HEK293 (cell line): Measurements from ENCODE around the gene SLC5A7.

Experiments
- CTCF ChIA-PET: fragments of 350-600 bp; formaldehyde crosslinking; extraction: SDS; loops from one replicate; lab custom pipeline; 2021; ENCODE audit warnings: antibody characterized with exemption; lab: Yijun Ruan, JAX
- POLR2A ChIA-PET: fragments of 300-600 bp; formaldehyde crosslinking; extraction: SDS; loops from one replicate; lab custom pipeline; 2020; ENCODE audit warnings: antibody characterized with exemption, inconsistent platforms; lab: Yijun Ruan, JAX
- H3K27ac ChIP-seq: fragments of 200-500 bp; sonication (Bioruptor generic); 2 replicates; pipeline ENCODE4 v1.5.1; 2014; ENCODE audit warnings: low read depth, low read length, control low read depth, inconsistent platforms; ENCODE audit errors: extremely low read depth
- H3K36me3 ChIP-seq, 2 experiments: fragments of 200-500 bp in 1 of 2; sonication (Bioruptor generic) in 1 of 2; 1 replicate in 1 of 2; 2 replicates in 1 of 2; pipeline ENCODE4 v1.5.1; 2014 to 2017; ENCODE audit warnings: inconsistent platforms in 2 of 2, low read length in 2 of 2; ENCODE audit not compliant: control insufficient read depth in 2 of 2, insufficient read depth in 1 of 2
- H3K4me1 ChIP-seq: fragments of 200-500 bp; sonication (Bioruptor generic); 2 replicates; pipeline ENCODE4 v1.5.1; 2014; ENCODE audit warnings: mild to moderate bottlenecking, low read length, inconsistent platforms; ENCODE audit not compliant: control insufficient read depth, insufficient read depth
- H3K4me3 ChIP-seq: 2 replicates; pipeline ENCODE4 v1.5.1; 2011; ENCODE audit warnings: low read depth, mild to moderate bottlenecking, control low read depth, low read length, moderate library complexity
- H3K9me3 ChIP-seq: fragments of 200-500 bp; sonication (Bioruptor generic); 2 replicates; pipeline ENCODE4 v1.5.1; 2014; ENCODE audit warnings: low read depth, low read length, inconsistent platforms; ENCODE audit not compliant: control insufficient read depth, insufficient read depth
- BCL11B ChIP-seq: fragments of 450-650 bp; formaldehyde crosslinking; IDR thresholded peaks from 2 replicates; pipeline ENCODE4 v1.5.1; 2016; ENCODE audit warnings: low read depth, missing biosample characterization, missing genetic modification characterization
- HOXA7 ChIP-seq: sonication (generic); formaldehyde crosslinking; IDR thresholded peaks from 2 replicates; pipeline ENCODE4 v1.8.1; 2022; ENCODE audit warnings: missing genetic modification reagents, borderline replicate concordance
- HOXD13 ChIP-seq: sonication (generic); formaldehyde crosslinking; IDR thresholded peaks from 2 replicates; pipeline ENCODE4 v1.8.0; 2022; ENCODE audit warnings: missing genetic modification reagents, borderline replicate concordance
- ZNF121 ChIP-seq: fragments of 450-650 bp; formaldehyde crosslinking; IDR thresholded peaks from 2 replicates; pipeline ENCODE4 v1.5.1; 2016; ENCODE audit warnings: missing biosample characterization, missing genetic modification characterization
- ZNF184 ChIP-seq: fragments of 450-650 bp; IDR thresholded peaks from 2 replicates; pipeline ENCODE4 v1.5.1; 2018; ENCODE audit warnings: missing biosample characterization, mild to moderate bottlenecking, missing genetic modification characterization
- ZNF211 ChIP-seq: fragments of 450-650 bp; formaldehyde crosslinking; IDR thresholded peaks from 2 replicates; pipeline ENCODE4 v1.5.1; 2016; ENCODE audit warnings: low read depth, missing biosample characterization, missing genetic modification characterization
- ZNF214 ChIP-seq: fragments of 450-650 bp; formaldehyde crosslinking; IDR thresholded peaks from 2 replicates; pipeline ENCODE4 v1.5.1; 2017; ENCODE audit warnings: missing biosample characterization, mild to moderate bottlenecking, missing genetic modification characterization, borderline replicate concordance
- ZNF248 ChIP-seq: fragments of 450-650 bp; formaldehyde crosslinking; IDR thresholded peaks from 2 replicates; pipeline ENCODE4 v1.5.1; 2017; ENCODE audit warnings: missing biosample characterization, missing genetic modification characterization
- ZNF302 ChIP-seq: fragments of 450-650 bp; formaldehyde crosslinking; IDR thresholded peaks from 2 replicates; pipeline ENCODE4 v1.5.1; 2016; ENCODE audit warnings: missing biosample characterization, missing genetic modification characterization, low read depth
- ZNF311 ChIP-seq: fragments of 450-650 bp; formaldehyde crosslinking; IDR thresholded peaks from 2 replicates; pipeline ENCODE4 v1.5.1; 2017; ENCODE audit warnings: missing biosample characterization, missing genetic modification characterization, borderline replicate concordance
- ZNF324 ChIP-seq: fragments of 450-650 bp; formaldehyde crosslinking; IDR thresholded peaks from 2 replicates; pipeline ENCODE4 v1.5.1; 2016; ENCODE audit warnings: missing biosample characterization, missing genetic modification characterization
- ZNF335 ChIP-seq: fragments of 450-650 bp; formaldehyde crosslinking; conservative IDR thresholded peaks from 2 replicates; pipeline ENCODE4 v1.5.1; 2016; ENCODE audit warnings: missing biosample characterization, missing genetic modification characterization
- ZNF404 ChIP-seq: fragments of 450-650 bp; formaldehyde crosslinking; IDR thresholded peaks from 2 replicates; pipeline ENCODE4 v1.5.1; 2017; ENCODE audit warnings: missing biosample characterization, missing genetic modification characterization
- ZNF510 ChIP-seq: fragments of 450-650 bp; formaldehyde crosslinking; IDR thresholded peaks from 2 replicates; pipeline ENCODE4 v1.5.1; 2018; ENCODE audit warnings: mild to moderate bottlenecking, missing genetic modification characterization, missing biosample characterization; ENCODE audit not compliant: insufficient replicate concordance
- ZNF529 ChIP-seq: fragments of 450-650 bp; formaldehyde crosslinking; IDR thresholded peaks from 2 replicates; pipeline ENCODE4 v1.5.1; 2017; ENCODE audit warnings: missing genetic modification characterization, missing biosample characterization; ENCODE audit not compliant: insufficient replicate concordance
- ZNF549 ChIP-seq: fragments of 450-650 bp; IDR thresholded peaks from 2 replicates; pipeline ENCODE4 v1.5.1; 2018; ENCODE audit warnings: missing biosample characterization, missing genetic modification characterization, mild to moderate bottlenecking, inconsistent platforms, moderate library complexity
- ZNF558 ChIP-seq: fragments of 450-650 bp; formaldehyde crosslinking; IDR thresholded peaks from 2 replicates; pipeline ENCODE4 v1.5.1; 2016; ENCODE audit warnings: missing biosample characterization, missing genetic modification characterization
- ZNF654 ChIP-seq: fragments of 450-650 bp; formaldehyde crosslinking; IDR thresholded peaks from 2 replicates; pipeline ENCODE4 v1.5.1; 2016; ENCODE audit warnings: low read depth, missing biosample characterization, missing genetic modification characterization
- ZNF707 ChIP-seq: fragments of 450-650 bp; formaldehyde crosslinking; IDR thresholded peaks from 2 replicates; pipeline ENCODE4 v1.5.1; 2016; ENCODE audit warnings: missing biosample characterization, missing genetic modification characterization
- ZNF768 ChIP-seq: fragments of 450-650 bp; formaldehyde crosslinking; IDR thresholded peaks from 2 replicates; pipeline ENCODE4 v1.5.1; 2018; ENCODE audit warnings: missing biosample characterization, mild to moderate bottlenecking, missing genetic modification characterization
- TF ChIP-seq, protein P1 (sequence below): fragments of 450-650 bp; formaldehyde crosslinking; IDR thresholded peaks from 2 replicates; pipeline ENCODE4 v1.5.1; 2016; ENCODE audit warnings: missing biosample characterization, missing genetic modification characterization
- TF ChIP-seq, protein P2 (sequence below): fragments of 450-650 bp; formaldehyde crosslinking; IDR thresholded peaks from 2 replicates; pipeline ENCODE4 v1.5.1; 2016; ENCODE audit warnings: missing biosample characterization, missing genetic modification characterization
- TF ChIP-seq, protein P3 (sequence below): fragments of 450-650 bp; formaldehyde crosslinking; IDR thresholded peaks from 2 replicates; pipeline ENCODE4 v1.5.1; 2016; ENCODE audit warnings: missing biosample characterization, missing genetic modification characterization
- TF ChIP-seq, protein P4 (sequence below): fragments of 450-650 bp; formaldehyde crosslinking; conservative IDR thresholded peaks from 2 replicates; pipeline ENCODE4 v1.5.1; 2016; ENCODE audit warnings: low read depth, missing biosample characterization, missing genetic modification characterization
- TF ChIP-seq, protein P5 (sequence below): fragments of 450-650 bp; formaldehyde crosslinking; IDR thresholded peaks from 2 replicates; pipeline ENCODE4 v1.5.1; 2016; ENCODE audit warnings: missing biosample characterization, missing genetic modification characterization

Gene SLC5A7

DNA sequence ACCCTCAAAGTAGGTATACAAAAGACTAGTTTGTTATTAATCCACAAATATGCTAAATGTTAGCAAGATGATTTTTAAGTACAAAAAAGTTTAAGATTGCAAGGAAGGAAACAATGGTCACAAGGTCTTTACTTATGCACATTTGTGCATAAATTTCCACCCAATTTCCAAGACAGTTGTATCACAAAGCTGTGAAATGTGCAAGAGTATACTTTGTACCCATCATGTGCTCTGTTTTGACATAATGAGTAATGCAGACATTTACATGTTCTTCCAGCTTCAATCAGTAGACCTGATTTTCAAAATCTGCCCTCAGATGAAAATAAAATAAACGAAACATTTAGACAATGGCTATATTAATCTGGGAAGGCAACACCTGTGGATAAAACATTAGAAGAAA, 27.0 kb downstream of the SLC5A7 start (continued):
- TF ChIP-seq, protein P1, sequence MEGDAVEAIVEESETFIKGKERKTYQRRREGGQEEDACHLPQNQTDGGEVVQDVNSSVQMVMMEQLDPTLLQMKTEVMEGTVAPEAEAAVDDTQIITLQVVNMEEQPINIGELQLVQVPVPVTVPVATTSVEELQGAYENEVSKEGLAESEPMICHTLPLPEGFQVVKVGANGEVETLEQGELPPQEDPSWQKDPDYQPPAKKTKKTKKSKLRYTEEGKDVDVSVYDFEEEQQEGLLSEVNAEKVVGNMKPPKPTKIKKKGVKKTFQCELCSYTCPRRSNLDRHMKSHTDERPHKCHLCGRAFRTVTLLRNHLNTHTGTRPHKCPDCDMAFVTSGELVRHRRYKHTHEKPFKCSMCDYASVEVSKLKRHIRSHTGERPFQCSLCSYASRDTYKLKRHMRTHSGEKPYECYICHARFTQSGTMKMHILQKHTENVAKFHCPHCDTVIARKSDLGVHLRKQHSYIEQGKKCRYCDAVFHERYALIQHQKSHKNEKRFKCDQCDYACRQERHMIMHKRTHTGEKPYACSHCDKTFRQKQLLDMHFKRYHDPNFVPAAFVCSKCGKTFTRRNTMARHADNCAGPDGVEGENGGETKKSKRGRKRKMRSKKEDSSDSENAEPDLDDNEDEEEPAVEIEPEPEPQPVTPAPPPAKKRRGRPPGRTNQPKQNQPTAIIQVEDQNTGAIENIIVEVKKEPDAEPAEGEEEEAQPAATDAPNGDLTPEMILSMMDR (tag by site-specific recombination) = no peak
- TF ChIP-seq, protein P2, sequence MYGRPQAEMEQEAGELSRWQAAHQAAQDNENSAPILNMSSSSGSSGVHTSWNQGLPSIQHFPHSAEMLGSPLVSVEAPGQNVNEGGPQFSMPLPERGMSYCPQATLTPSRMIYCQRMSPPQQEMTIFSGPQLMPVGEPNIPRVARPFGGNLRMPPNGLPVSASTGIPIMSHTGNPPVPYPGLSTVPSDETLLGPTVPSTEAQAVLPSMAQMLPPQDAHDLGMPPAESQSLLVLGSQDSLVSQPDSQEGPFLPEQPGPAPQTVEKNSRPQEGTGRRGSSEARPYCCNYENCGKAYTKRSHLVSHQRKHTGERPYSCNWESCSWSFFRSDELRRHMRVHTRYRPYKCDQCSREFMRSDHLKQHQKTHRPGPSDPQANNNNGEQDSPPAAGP = no peak
- TF ChIP-seq ZNF311 (tag by site-specific recombination) (no peak), ZNF302 (tag by site-specific recombination) (no peak), ZNF529 (tag by site-specific recombination) (no peak)
- TF ChIP-seq, all 188 proteins: peak for 0

DNA sequence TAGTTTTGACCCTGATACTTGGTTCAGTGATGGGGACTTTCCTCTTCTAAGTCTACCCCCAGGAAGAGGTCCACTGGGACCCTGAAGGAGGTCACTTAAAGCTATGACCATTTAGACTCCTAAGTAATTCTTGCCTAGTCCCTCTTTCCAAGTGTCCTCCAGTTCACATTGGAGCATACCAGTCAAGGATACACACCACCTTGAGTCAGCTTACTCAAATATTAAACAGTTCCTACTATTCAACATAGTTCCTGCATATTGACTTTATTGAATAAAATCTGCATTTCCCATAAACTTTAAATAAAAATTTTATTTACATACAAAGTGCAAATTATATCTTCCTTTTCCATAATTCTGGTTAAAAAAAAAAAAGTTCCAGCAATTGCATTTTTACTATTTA, 36.3 kb downstream of the SLC5A7 start:
- H3K4me3 ChIP-seq = no peak overlapping the region

More for the DNA sequence above, 36.3 kb downstream of the SLC5A7 start:
- ChIA-PET CTCF (no interaction called here), POLR2A (no interaction called here)
- no peaks in the 10 kb centered on the region; the same call in 1 of the 2 replicates for H3K9me3 ChIP-seq
- no peaks in the 10 kb centered on the region for H3K4me1 ChIP-seq
- TF ChIP-seq ZNF654 (tag by site-specific recombination) (no peak), BCL11B (tag by site-specific recombination) (no peak), ZNF211 (tag by site-specific recombination) (no peak), ZNF335 (no peak), ZNF707 (no peak), ZNF214 (no peak), ZNF404 (no peak), ZNF184 (no peak), HOXD13 (CRISPR knock-in tag) (no peak), ZNF324 (no peak), ZNF549 (tag by site-specific recombination) (no peak), ZNF768 (tag by site-specific recombination) (no peak), ZNF510 (tag by site-specific recombination) (no peak), ZNF248 (tag by site-specific recombination) (no peak), ZNF558 (no peak), HOXA7 (CRISPR knock-in tag) (no peak), ZNF121 (tag by site-specific recombination) (no peak)
- TF ChIP-seq, protein P3, sequence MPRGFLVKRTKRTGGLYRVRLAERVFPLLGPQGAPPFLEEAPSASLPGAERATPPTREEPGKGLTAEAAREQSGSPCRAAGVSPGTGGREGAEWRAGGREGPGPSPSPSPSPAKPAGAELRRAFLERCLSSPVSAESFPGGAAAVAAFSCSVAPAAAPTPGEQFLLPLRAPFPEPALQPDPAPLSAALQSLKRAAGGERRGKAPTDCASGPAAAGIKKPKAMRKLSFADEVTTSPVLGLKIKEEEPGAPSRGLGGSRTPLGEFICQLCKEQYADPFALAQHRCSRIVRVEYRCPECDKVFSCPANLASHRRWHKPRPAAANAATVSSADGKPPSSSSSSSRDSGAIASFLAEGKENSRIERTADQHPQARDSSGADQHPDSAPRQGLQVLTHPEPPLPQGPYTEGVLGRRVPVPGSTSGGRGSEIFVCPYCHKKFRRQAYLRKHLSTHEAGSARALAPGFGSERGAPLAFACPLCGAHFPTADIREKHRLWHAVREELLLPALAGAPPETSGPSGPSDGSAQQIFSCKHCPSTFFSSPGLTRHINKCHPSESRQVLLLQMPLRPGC = no peak
- TF ChIP-seq, protein P4, sequence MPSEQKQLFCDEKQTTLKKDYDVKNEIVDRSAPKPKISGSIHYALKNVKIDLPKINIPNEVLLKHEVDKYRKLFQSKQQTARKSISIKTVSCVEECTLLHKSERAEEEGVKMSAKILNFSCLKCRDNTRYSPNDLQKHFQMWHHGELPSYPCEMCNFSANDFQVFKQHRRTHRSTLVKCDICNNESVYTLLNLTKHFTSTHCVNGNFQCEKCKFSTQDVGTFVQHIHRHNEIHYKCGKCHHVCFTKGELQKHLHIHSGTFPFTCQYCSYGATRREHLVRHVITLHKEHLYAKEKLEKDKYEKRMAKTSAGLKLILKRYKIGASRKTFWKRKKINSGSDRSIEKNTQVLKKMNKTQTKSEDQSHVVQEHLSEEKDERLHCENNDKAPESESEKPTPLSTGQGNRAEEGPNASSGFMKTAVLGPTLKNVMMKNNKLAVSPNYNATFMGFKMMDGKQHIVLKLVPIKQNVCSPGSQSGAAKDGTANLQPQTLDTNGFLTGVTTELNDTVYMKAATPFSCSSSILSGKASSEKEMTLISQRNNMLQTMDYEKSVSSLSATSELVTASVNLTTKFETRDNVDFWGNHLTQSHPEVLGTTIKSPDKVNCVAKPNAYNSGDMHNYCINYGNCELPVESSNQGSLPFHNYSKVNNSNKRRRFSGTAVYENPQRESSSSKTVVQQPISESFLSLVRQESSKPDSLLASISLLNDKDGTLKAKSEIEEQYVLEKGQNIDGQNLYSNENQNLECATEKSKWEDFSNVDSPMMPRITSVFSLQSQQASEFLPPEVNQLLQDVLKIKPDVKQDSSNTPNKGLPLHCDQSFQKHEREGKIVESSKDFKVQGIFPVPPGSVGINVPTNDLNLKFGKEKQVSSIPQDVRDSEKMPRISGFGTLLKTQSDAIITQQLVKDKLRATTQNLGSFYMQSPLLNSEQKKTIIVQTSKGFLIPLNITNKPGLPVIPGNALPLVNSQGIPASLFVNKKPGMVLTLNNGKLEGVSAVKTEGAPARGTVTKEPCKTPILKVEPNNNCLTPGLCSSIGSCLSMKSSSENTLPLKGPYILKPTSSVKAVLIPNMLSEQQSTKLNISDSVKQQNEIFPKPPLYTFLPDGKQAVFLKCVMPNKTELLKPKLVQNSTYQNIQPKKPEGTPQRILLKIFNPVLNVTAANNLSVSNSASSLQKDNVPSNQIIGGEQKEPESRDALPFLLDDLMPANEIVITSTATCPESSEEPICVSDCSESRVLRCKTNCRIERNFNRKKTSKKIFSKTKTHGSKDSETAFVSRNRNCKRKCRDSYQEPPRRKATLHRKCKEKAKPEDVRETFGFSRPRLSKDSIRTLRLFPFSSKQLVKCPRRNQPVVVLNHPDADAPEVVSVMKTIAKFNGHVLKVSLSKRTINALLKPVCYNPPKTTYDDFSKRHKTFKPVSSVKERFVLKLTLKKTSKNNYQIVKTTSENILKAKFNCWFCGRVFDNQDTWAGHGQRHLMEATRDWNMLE (tag by site-specific recombination) = no peak
- TF ChIP-seq, protein P5, sequence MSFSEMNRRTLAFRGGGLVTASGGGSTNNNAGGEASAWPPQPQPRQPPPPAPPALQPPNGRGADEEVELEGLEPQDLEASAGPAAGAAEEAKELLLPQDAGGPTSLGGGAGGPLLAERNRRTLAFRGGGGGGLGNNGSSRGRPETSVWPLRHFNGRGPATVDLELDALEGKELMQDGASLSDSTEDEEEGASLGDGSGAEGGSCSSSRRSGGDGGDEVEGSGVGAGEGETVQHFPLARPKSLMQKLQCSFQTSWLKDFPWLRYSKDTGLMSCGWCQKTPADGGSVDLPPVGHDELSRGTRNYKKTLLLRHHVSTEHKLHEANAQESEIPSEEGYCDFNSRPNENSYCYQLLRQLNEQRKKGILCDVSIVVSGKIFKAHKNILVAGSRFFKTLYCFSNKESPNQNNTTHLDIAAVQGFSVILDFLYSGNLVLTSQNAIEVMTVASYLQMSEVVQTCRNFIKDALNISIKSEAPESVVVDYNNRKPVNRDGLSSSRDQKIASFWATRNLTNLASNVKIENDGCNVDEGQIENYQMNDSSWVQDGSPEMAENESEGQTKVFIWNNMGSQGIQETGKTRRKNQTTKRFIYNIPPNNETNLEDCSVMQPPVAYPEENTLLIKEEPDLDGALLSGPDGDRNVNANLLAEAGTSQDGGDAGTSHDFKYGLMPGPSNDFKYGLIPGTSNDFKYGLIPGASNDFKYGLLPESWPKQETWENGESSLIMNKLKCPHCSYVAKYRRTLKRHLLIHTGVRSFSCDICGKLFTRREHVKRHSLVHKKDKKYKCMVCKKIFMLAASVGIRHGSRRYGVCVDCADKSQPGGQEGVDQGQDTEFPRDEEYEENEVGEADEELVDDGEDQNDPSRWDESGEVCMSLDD (tag by site-specific recombination) = no peak
- TF ChIP-seq, all 188 proteins: peak for 0
- no peaks in the 10 kb centered on the region for H3K36me3 ChIP-seq
- no peak overlapping the region for H3K27ac ChIP-seq
